A172 (cell line): ENCODE data around the gene RANBP2. TPM values are rescaled to one million over a fixed set of nuclear protein-coding genes. Genes with fewer than 3 reads are reported as not detected.

Experiments used
- total RNA-seq: library from RNA; depleted of rRNA; stranded (reverse); fragments of >200 nt; shearing (Covaris generic); gene quantifications from 2 replicates; pipeline ENCODE4 v1.2.3, GENCODE V29; 2014; rRNA removed

The RANBP2 gene
- total RNA-seq, 1 experiment from 2014 or later: 60.2 TPM

Other genes with a start within 250 kb of the RANBP2 start
- gene LIMS1, start 185.0 kb upstream of the RANBP2 start, total RNA-seq: 53.8 and 91.9 TPM in 2 replicates
- gene CCDC138, start 67.3 kb downstream of the RANBP2 start, total RNA-seq: 18.8 and 21.3 TPM in 2 replicates